Nephron (organoid): Measurements from ENCODE around the gene FTH1.
A peak's percentile ranks its signal among the peaks of the same experiment; 100 is the strongest.
"Not testable (repeated sequence)": the region's sequence is repeated elsewhere in the genome, so short reads cannot be mapped to it uniquely, and the experiment has no call there.

Experiments used
- H3K27ac Mint-ChIP-seq, 3 experiments: 2 replicates each; pipeline ENCODE4 v1.8.0; 2020; ENCODE audit warnings: mixed read lengths in 3 of 3, mild to moderate bottlenecking in 2 of 3, moderate library complexity in 1 of 3
- H3K27me3 Mint-ChIP-seq: 2 replicates; pipeline ENCODE4 v1.8.0; 2021; ENCODE audit warnings: low read depth, mild to moderate bottlenecking, moderate library complexity, mixed read lengths
- H3K36me3 Mint-ChIP-seq: 2 replicates; pipeline ENCODE4 v1.8.0; 2020; ENCODE audit warnings: low read depth, mixed read lengths
- H3K4me1 Mint-ChIP-seq: 2 replicates; pipeline ENCODE4 v1.8.0; 2020; ENCODE audit warnings: mixed read lengths
- H3K4me3 Mint-ChIP-seq, 3 experiments: 2 replicates each; pipeline ENCODE4 v1.8.0; 2020; ENCODE audit warnings: mild to moderate bottlenecking in 3 of 3, mixed read lengths in 3 of 3, moderate library complexity in 2 of 3
- H3K9me3 Mint-ChIP-seq: 2 replicates; pipeline ENCODE4 v1.8.0; 2020; ENCODE audit warnings: mixed read lengths
- TF ChIP-seq, protein P1 (sequence below), 3 experiments: fragments of 200-600 bp; sonication (generic); IDR thresholded peaks; one replicate each; pipeline ENCODE4 v1.5.0; 2021; ENCODE audit warnings: antibody characterized with exemption in 3 of 3; ENCODE audit not compliant: unreplicated experiment in 3 of 3

Gene FTH1

DNA sequence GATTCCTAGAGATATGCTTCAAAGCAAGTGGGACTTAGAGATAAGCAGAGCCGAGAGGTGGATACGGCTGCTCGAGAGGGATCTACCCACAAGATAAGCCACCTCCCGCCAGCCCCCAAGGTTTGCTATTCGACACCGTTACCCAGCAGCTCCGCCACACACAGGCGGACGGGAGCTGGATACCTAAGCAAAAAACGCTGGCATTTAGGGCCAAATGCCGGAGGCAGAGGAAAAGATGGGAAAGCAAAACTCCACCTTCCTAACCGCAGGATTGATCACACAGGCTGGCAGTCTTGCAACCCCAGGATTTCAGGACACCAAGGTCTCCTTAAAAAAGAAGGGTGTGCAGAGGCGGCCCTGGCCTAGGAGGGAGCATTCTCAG, 709 bp downstream of the FTH1 start:
- Mint-ChIP-seq H3K4me1 (peaks cover 59% of the 10 kb centered on the region), H3K4me3 (peak overlapping the region; percentile 95 to 100 (median 95)), H3K9me3 (no peaks in the 10 kb centered on the region), H3K27me3 (no peaks in the 10 kb centered on the region), H3K27ac (peak overlapping the region; percentile 90 to 100 (median 99)), H3K36me3 (peaks cover 43% of the 10 kb centered on the region)
- TF ChIP-seq, protein P1, sequence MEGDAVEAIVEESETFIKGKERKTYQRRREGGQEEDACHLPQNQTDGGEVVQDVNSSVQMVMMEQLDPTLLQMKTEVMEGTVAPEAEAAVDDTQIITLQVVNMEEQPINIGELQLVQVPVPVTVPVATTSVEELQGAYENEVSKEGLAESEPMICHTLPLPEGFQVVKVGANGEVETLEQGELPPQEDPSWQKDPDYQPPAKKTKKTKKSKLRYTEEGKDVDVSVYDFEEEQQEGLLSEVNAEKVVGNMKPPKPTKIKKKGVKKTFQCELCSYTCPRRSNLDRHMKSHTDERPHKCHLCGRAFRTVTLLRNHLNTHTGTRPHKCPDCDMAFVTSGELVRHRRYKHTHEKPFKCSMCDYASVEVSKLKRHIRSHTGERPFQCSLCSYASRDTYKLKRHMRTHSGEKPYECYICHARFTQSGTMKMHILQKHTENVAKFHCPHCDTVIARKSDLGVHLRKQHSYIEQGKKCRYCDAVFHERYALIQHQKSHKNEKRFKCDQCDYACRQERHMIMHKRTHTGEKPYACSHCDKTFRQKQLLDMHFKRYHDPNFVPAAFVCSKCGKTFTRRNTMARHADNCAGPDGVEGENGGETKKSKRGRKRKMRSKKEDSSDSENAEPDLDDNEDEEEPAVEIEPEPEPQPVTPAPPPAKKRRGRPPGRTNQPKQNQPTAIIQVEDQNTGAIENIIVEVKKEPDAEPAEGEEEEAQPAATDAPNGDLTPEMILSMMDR (IDR thresholded peaks at IDR 0.05; ENCODE audit: unreplicated experiment in 3 of 3) = no peak

DNA sequence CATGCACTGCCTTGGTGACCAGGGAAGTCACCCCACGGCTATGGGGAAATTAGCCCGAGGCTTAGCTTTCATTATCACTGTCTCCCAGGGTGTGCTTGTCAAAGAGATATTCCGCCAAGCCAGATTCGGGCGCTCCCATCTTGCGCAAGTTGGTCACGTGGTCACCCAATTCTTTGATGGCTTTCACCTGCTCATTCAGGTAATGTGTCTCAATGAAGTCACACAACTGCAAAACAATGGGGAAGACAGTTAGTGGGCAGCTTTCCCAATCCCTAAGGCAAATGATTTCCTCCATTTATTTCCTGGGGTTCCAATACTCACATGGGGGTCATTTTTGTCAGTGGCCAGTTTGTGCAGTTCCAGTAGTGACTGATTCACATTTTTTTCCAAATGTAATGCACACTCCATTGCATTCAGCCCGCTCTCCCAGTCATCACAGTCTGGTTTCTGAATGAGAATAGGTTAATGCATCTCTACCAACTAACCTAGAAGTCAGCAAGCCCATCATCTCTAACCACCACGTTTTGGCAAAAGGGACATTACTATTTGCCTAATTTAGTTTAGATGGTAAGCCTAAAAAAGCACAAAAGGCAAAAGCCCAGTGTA, 2.7 kb downstream of the FTH1 start:
- Mint-ChIP-seq H3K4me3 (peak overlapping the region; percentile 95 to 100 (median 95)), H3K36me3 (peaks cover 49% of the 10 kb centered on the region), H3K27ac (peak overlapping the region in 2 of 3 experiments; percentile 6 to 66), H3K4me1 (peaks cover 42% of the 10 kb centered on the region)
- H3K27me3 Mint-ChIP-seq, H3K9me3 Mint-ChIP-seq: not testable (repeated sequence)

DNA sequence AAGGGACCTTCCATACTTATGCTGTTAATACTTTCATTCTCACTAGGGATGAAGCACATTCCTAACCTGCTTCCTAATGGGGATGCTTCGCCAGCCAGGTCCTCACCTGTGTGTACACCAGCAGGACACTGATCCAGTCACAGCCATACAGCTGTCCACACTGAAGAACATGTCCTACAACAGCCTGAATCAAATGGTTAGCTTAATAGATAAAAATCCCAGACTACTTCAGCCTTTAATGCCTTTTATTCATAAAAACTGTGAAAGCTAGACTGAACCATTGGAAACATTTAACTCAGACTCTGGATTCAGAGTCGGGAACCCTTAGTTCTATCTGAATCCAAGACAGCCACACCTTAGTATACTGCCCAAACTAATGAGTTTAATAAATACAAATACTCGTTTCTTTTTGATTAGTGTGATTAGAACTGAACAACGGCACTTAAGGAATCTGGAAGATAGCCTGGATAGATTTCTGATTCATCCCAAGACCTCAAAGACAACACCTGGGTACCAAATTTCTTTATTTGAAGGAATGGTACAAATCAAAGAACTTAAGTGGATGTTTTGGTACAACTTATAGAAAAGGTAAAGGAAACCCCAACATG, 3.3 kb downstream of the FTH1 start:
- peaks cover 36% of the 10 kb centered on the region for H3K4me1 Mint-ChIP-seq
- no peaks in the 10 kb centered on the region for H3K27me3 Mint-ChIP-seq
- peaks cover 51% of the 10 kb centered on the region for H3K36me3 Mint-ChIP-seq
- TF ChIP-seq, protein P1 (IDR thresholded peaks at IDR 0.05; ENCODE audit: unreplicated experiment in 3 of 3) = no peak
- peak overlapping the region; percentile 95 to 100 (median 95) for H3K4me3 Mint-ChIP-seq
- no peak overlapping the region for H3K27ac Mint-ChIP-seq
- H3K9me3 Mint-ChIP-seq = no peaks in the 10 kb centered on the region

DNA sequence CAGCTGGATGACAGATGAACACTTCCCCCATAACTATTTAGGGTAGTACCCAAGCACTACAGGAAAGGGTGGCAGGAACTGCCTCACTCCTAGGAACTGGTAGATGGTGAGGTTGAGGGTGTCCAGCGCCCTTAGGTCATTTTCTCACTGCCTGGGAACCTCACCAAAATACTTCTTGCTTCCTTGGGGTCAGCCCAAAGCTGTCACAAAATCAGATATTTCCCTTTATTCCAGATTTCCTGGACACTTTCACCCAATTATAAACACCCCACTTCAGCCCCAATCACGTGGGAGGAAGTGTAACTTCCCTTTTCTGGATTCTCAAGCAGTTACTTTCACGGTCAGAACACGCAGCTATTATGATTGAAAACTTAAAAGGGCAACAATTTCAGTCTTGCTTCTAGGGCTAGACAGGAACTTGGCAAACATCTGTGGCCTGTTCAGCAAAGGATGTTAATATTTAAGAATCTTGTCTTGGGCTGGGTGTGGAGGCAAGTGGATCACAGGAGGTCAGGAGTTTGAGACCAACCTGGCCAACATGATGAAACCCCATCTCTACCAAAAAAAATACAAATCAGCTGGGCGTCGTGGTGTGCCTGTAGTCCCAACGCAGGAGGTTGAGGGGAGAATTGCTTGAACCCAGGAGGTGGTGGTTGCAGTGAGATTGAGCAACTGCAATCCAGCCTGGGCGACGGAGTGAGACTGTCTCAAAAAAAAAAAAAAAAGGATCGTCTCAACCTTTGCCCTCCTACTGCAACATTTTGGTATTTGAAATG, 4.0 kb downstream of the FTH1 start:
- H3K27ac Mint-ChIP-seq = peak overlapping the region in 1 of 3 experiments; percentile 30
- no peaks in the 10 kb centered on the region for H3K27me3 Mint-ChIP-seq
- peaks cover 29% of the 10 kb centered on the region for H3K4me1 Mint-ChIP-seq
- peak overlapping the region; percentile 58 to 74 (median 67) for H3K4me3 Mint-ChIP-seq
- H3K36me3 Mint-ChIP-seq = peaks cover 58% of the 10 kb centered on the region
- H3K9me3 Mint-ChIP-seq = no peaks in the 10 kb centered on the region
- TF ChIP-seq, protein P1 (IDR thresholded peaks at IDR 0.05; ENCODE audit: unreplicated experiment in 3 of 3) = no peak

DNA sequence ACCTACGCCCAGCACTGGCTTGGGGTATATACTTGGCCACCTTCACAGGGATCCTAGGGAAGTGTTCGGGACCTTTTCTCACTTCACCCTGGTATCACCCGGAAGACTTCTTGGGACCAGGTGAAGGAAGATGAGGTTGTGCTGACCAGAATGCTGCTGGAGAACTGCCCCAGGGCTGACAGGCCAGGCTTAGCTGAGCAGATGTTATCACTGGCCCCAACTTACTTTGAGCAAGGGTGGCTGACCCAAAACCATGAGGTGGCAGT, 4.5 kb downstream of the FTH1 start:
- no peak overlapping the region for H3K27ac Mint-ChIP-seq
- H3K27me3 Mint-ChIP-seq = no peaks in the 10 kb centered on the region
- H3K4me3 Mint-ChIP-seq = peak overlapping the region in 2 of 3 experiments; percentile 67 to 74
- TF ChIP-seq, protein P1 (IDR thresholded peaks at IDR 0.05; ENCODE audit: unreplicated experiment in 3 of 3) = no peak
- peaks cover 64% of the 10 kb centered on the region for H3K36me3 Mint-ChIP-seq
- peaks cover 25% of the 10 kb centered on the region for H3K4me1 Mint-ChIP-seq
- no peaks in the 10 kb centered on the region for H3K9me3 Mint-ChIP-seq

DNA sequence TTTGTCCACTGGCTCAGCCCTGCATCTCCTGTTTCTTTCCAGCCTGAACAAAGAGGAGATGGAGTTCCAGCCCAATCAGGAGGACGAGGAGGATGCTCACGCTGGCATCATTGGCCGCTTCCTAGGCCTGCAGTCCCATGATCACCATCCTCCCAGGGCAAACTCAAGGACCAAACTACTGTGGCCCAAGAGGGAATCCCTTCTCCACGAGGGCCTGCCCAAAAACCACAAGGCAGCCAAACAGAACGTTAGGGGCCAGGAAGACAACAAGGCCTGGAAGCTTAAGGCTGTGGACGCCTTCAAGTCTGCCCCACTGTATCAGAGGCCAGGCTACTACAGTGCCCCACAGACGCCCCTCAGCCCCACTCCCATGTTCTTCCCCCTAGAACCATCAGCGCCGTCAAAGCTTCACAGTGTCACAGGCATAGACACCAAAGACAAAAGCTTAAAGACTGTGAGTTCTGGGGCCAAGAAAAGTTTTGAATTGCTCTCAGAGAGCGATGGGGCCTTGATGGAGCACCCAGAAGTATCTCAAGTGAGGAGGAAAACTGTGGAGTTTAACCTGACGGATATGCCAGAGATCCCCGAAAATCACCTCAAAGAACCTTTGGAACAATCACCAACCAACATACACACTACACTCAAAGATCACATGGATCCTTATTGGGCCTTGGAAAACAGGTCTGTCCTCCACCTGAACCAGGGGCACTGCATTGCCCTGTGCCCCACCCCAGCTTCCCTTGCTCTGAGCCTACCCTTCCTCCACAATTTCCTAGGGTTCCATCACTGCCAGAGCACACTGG, 5.0 kb downstream of the FTH1 start:
- Mint-ChIP-seq H3K4me3 (peak overlapping the region in 2 of 3 experiments; percentile 33 to 50), H3K27me3 (no peaks in the 10 kb centered on the region), H3K27ac (no peak overlapping the region), H3K36me3 (peaks cover 65% of the 10 kb centered on the region), H3K4me1 (peaks cover 25% of the 10 kb centered on the region), H3K9me3 (no peaks in the 10 kb centered on the region)
- TF ChIP-seq, protein P1 (IDR thresholded peaks at IDR 0.05; ENCODE audit: unreplicated experiment in 3 of 3) = no peak
